GM19455 (cell line): Measurements from ENCODE around the gene VPS13A.
"Not testable (repeated sequence)": the region's sequence is repeated elsewhere in the genome, so short reads cannot be mapped to it uniquely, and the experiment has no call there.

Experiments used
- ATAC-seq: cut with Tn5 transposase; IDR thresholded peaks from one replicate; pipeline ENCODE4 v1.9.1; 2021; ENCODE audit not compliant: unreplicated experiment

The VPS13A gene

GRCh38 chr9:77183581-77183980, 6.2 kb downstream of the VPS13A start:
- no peak for ATAC-seq

DNA sequence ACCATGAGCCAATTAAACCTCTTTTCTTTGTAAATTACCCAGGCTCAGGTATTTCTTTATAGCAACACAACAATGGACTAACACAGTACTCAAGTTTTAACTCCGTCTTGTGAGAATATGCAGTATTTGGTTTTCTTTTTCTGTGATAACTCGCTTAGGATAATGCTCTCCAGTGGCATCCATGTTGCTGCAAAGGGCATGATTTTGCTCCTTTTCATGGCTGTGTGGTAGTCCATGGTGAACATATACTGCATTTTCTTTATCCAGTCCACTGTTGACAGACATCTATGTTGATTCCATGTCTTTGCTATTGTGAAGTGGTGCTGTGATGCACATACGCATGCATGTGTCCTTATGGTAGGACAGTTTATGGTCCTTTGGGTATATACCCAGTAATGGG, 10.9 kb downstream of the VPS13A start:
- ATAC-seq = no peak

- ATAC-seq = no peak
Observed at GRCh38 chr9:77194423-77194822, 17.1 kb downstream of the VPS13A start.

DNA sequence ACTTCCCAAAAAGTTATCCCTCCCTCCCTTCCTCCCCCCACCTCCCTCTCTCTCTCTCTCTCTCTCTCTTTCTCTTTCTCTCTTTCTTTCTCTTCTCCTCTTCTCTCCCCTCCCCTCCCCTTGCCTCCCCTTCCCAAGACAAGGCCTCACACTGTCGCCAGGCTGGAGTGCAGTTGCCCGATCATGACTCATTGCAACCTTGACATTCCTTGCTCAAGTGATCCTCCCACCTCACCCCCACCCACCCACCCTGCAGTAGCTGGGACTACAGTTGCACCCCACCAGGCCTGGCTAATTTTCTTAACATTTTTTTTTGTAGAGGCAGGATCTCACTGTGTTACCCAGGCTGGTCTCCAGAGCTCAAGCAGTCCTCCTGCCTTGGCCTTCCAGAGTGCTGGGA, 32.8 kb downstream of the VPS13A start:
- no peak for ATAC-seq

DNA sequence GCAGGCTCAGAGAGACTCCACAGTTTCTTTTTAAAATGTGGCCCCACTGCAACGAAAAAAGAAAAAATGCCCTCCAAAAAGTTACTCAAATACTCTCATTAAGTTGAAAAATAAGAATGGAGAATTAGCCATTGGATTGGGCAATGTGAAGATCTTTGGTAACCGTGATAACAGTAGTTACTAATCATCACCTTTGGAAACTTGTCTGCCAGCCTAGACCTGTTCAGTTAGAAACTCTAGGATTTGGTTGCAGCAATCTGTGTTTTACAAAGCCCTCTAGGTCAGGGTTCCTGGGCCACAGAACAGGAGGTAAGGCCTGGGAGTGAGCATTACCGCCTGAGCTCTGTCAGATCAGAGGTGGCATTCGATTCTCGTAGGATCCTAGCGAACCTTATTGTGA, 34.2 kb downstream of the VPS13A start:
- no peak for ATAC-seq

DNA sequence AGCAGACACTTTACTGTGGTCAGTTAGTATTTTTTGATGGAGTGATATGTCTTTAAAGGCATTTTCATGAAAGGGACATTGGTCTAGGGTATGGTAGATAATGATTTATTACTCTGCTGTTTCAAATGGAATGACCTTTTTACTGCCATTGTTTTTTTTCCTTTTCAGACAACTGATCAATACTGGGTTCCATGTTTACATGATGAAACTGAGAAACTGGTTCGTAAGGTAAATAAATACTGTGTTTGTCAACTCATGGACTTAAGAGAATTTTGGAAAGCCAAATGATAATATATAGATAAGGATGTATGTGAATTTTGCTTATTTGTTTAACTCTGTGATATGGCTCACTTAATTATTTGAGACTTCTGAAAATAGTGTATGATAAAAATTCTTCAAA, 35.5 kb downstream of the VPS13A start:
- ATAC-seq = no peak

GRCh38 chr9:77215874-77216273, 38.5 kb downstream of the VPS13A start:
- no peak for ATAC-seq

DNA sequence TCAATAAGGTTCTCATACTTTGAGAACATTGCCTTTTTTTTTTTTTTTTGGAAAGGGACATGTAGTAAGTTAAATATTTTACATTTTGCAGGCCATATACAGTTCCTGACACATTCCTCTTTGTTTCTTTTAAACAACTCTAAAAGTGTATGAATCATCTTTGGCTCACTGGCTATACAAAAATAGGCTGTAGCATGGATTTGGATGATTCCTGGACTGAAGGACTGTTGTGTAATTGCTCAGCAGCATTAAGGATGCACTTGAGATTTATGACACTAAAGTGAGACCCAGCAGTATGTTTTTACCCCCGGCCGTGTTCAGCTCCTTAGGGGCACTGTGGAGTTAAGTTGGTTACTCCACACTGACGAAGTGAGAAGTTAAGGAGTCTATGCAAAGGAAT, 41.3 kb downstream of the VPS13A start:
- ATAC-seq = no peak

GRCh38 chr9:77221431-77221830, 44.1 kb downstream of the VPS13A start:
- ATAC-seq = no peak

GRCh38 chr9:77224746-77225312, 47.5 kb downstream of the VPS13A start:
- no peak for ATAC-seq

DNA sequence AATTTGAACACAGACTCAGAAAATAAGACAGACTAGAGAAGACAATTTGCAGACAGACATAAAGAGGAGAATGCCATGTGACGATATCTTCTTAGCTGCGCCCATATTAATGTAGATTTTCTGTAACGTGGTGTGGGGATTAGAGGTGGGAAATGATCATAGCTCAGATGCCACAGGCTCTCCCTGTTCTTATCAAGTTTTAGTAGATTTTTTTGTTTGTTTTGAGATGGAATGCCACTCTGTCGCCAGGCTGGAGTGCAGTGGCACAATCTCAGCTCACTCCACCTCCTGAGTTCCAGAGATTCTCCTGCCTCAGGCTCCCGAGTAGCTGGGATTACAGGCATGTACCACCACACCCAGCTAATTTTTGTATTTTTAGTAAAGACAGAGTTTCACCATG, 59.4 kb downstream of the VPS13A start:
- ATAC-seq = no peak

GRCh38 chr9:77237896-77238295, 60.6 kb downstream of the VPS13A start:
- ATAC-seq = no peak

- ATAC-seq = no peak
Observed at GRCh38 chr9:77251050-77251449, 73.7 kb downstream of the VPS13A start.

DNA sequence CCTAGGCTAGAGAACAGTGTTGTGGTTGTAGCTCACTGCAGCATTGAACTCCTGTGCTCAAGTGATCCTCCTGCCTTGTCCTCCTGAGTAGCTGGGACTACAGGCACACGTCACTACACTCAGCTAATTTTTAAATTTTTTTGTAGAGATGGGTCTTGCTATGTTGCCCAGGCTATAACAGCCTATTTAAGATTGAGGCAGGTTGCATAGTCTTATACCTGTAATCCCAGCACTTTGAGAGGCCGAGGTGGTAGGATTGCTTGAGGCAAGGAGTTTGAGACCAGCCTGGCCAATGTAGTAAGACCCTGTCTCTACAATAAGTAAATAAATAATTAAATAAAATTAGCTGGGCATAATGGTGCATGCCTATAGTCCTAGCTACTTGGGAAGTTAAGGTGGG, 79.9 kb downstream of the VPS13A start:
- no peak for ATAC-seq

- ATAC-seq = no peak
Observed at GRCh38 chr9:77261605-77262004, 84.3 kb downstream of the VPS13A start.

GRCh38 chr9:77267762-77268161, 90.4 kb downstream of the VPS13A start:
- not testable (repeated sequence) for ATAC-seq

DNA sequence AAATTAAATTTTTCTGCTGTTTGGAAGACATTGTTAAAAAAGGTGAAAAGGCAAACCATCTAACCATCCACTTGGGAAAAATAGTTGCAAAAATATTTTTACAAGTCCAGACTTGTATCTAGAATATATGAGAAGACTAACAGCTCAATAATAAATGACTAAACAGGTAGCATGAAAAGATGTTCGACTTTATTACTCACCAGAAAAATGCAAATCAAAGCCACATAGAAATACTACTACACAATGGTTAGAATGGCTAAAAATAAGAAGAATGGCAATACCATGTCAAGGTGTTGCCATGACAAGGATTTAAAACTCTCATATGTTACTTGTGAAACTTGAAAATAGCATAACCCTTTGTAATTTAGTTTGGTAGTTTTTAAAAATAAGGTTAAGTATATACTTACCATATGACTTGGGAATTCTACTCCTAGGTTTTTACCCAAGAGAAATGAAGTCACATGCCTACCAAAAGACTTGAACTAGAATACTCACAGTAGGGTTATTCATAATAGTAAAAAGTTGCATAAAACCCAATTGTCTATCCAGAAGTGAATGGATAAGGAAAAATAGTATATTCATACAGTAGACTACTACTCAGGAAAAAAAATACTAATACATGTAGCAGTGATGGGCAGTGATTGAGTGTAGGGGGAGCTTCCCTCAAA, 93.8 kb downstream of the VPS13A start:
- no peak for ATAC-seq

DNA sequence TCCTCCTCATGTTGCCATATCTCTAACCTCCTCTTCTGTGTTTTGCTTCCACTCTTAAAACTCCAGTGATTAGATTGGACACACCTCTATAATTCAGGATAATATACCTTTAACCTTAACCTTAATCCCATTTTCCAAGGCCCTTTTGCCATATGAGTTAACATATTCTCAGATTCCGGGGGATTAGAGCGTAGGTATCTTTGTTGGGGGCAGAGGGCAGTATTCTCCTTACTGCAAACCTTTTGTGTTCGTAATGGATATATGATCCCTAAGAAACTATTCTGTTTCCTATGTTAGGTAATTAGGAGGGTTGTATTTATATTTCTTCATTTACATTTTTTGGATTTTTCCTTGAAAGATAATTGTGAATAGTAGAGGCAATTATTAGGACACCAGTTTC, 99.5 kb downstream of the VPS13A start:
- ATAC-seq = no peak

- no peak for ATAC-seq
Observed at GRCh38 chr9:77277719-77278118, 100.4 kb downstream of the VPS13A start.

GRCh38 chr9:77283991-77284390, 106.7 kb downstream of the VPS13A start:
- ATAC-seq = no peak

GRCh38 chr9:77284616-77285015, 107.3 kb downstream of the VPS13A start:
- ATAC-seq = no peak

DNA sequence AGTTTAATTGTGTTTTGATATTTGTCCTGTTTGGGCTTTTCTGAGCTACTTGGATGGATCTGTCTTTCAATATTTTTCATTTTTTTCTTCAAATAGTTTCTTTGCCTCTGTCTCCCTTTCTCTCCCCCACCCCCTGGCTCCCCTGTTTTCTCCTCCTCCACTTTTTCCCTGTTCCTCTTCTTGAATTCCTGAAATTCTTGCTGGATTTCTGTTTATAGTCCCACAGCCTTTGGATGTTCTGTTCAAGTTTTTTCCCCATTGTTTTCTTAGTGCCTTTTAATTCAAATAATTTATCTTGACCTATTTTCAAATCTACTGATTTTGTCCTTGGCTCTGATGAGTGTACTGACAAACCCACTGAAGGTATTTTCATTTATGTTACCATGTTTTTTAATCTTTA, 113.0 kb downstream of the VPS13A start:
- ATAC-seq = no peak

DNA sequence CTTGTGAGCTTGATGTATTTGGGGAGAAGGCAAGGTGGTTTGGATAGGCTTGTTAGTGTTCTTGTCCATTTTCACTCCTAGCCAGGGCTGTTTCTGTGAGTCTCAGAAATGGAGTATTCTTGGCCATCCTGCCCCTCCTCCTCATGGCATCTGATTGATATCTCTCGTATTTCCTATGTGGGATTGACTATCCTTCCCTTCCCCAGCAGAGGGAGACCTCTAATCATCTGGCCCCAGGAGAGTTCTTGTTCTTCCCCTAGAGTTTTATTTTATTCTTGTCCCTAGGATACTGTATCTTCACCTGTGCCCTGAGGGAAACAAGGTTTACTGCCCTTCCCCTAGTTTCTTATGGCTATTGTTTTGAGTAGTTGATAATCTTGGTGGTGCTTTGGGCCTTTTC, 114.4 kb downstream of the VPS13A start:
- ATAC-seq = no peak
